CD4-positive, alpha-beta T cell treated with Interleukin-17A for 4 hours (primary cell): ENCODE data around the gene ADCK1.
"Not testable (repeated sequence)": the region's sequence is repeated elsewhere in the genome, so short reads cannot be mapped to it uniquely, and the experiment has no call there.

Experiments used
- DNase-seq: peaks from one replicate; pipeline ENCODE4 v3.0.0-alpha.2; 2020; ENCODE audit warnings: mixed read lengths

ADCK1 gene

GRCh38 chr14:77867476-77867875, 67.6 kb downstream of the ADCK1 start:
- no peak for DNase-seq

GRCh38 chr14:77868552-77869285, 68.8 kb downstream of the ADCK1 start:
- no peak for DNase-seq

GRCh38 chr14:77869340-77869739, 69.4 kb downstream of the ADCK1 start:
- DNase-seq = no peak

- DNase-seq = no peak
These were observed 70.7 kb downstream of the ADCK1 start for GRCh38 chr14:77870646-77871045.

GRCh38 chr14:77872152-77872551, 72.2 kb downstream of the ADCK1 start:
- no peak for DNase-seq

- no peak for DNase-seq
These were observed 73.1 kb downstream of the ADCK1 start for GRCh38 chr14:77872983-77873382.

GRCh38 chr14:77878783-77879182, 78.9 kb downstream of the ADCK1 start:
- DNase-seq = no peak

- no peak for DNase-seq
These were observed 80.1 kb downstream of the ADCK1 start for GRCh38 chr14:77880056-77880455.

- DNase-seq = no peak
These were observed 82.2 kb downstream of the ADCK1 start for GRCh38 chr14:77882098-77882497.

GRCh38 chr14:77882636-77883035, 82.7 kb downstream of the ADCK1 start:
- DNase-seq = no peak

- no peak for DNase-seq
These were observed 83.4 kb downstream of the ADCK1 start for GRCh38 chr14:77883131-77883846.

GRCh38 chr14:77883847-77884238, 83.9 kb downstream of the ADCK1 start:
- no peak for DNase-seq

GRCh38 chr14:77885367-77885766, 85.5 kb downstream of the ADCK1 start:
- no peak for DNase-seq

GRCh38 chr14:77886010-77886409, 86.1 kb downstream of the ADCK1 start:
- DNase-seq = no peak

GRCh38 chr14:77888903-77889302, 89.0 kb downstream of the ADCK1 start:
- not testable (repeated sequence) for DNase-seq

- no peak for DNase-seq
These were observed 90.1 kb downstream of the ADCK1 start for GRCh38 chr14:77889971-77890442.

- no peak for DNase-seq
These were observed 91.0 kb downstream of the ADCK1 start for GRCh38 chr14:77890873-77891272.

- DNase-seq = no peak
These were observed 92.5 kb downstream of the ADCK1 start for GRCh38 chr14:77892381-77892871.

- DNase-seq = no peak
These were observed 93.1 kb downstream of the ADCK1 start for GRCh38 chr14:77892890-77893484.

- DNase-seq = no peak
These were observed 97.5 kb downstream of the ADCK1 start for GRCh38 chr14:77897374-77897773.

- DNase-seq = no peak
These were observed 102.9 kb downstream of the ADCK1 start for GRCh38 chr14:77902811-77903210.

- no peak for DNase-seq
These were observed 103.3 kb downstream of the ADCK1 start for GRCh38 chr14:77903221-77903620.

GRCh38 chr14:77903937-77904617, 104.2 kb downstream of the ADCK1 start:
- no peak for DNase-seq
